Mucosa of descending colon (tissue), 3 donors: ENCODE data around the gene OVAAL. TPM values are rescaled to one million over a fixed set of nuclear protein-coding genes. Genes with fewer than 3 reads are reported as not detected.
A peak's percentile ranks its signal among the peaks of the same experiment; 100 is the strongest.

ENCODE experiments used
- ATAC-seq: fragments of 200-7000 bp; cut with Tn5 transposase; one replicate; pipeline ENCODE4 v1.9.1; 2020; ENCODE audit warnings: mild to moderate bottlenecking, moderate library complexity
- DNase-seq, 3 donors: peaks; one replicate each; pipeline ENCODE4 v3.0.0-alpha.2; 2020
- H3K36me3 ChIP-seq: fragments of 200-600 bp; one replicate; pipeline ENCODE4 v1.8.0; 2021; ENCODE audit warnings: low read depth, mild to moderate bottlenecking
- H3K4me1 ChIP-seq: fragments of 200-600 bp; one replicate; pipeline ENCODE4 v1.8.0; 2021; ENCODE audit warnings: low read depth, mild to moderate bottlenecking
- H3K4me3 ChIP-seq: fragments of 200-600 bp; one replicate; pipeline ENCODE4 v1.8.0; 2021; ENCODE audit warnings: mild to moderate bottlenecking
- H3K9me3 ChIP-seq: fragments of 200-600 bp; one replicate; pipeline ENCODE4 v1.8.0; 2021; ENCODE audit warnings: mild to moderate bottlenecking
- CTCF ChIP-seq: fragments of 200-600 bp; IDR thresholded peaks from one replicate; pipeline ENCODE4 v1.8.0; 2022; ENCODE audit warnings: antibody characterized with exemption, mild to moderate bottlenecking
- intact Hi-C, 2 donors: fragments of 100-400 bp; cut with DNase I in 1 of 2; cut with micrococcal nuclease in 1 of 2; formaldehyde crosslinking; loops; one replicate each; pipeline versions ENCODE4 v1.11.0 to v1.11.1; 2022; cut with DNase I, micrococcal nuclease
- total RNA-seq, 3 donors: library from RNA; stranded (reverse); fragmentation: NEBNext Ultra II Directional in 2 of 3; extraction: Animal tissue kit (Norgen Biotek cat#: 25700) in 2 of 3; gene quantifications; one replicate each; pipeline versions ENCODE4 v1.2.1 to v1.2.4, GENCODE V29; 2021 to 2023
- donor health status: DM: no; HTN: no; CAD: no; lungs with moderate emphysema.
- donor health status: DM: no; HTN: no; CAD: no.
- donor health status: DM: no; HTN: yes; CAD: no.

The OVAAL gene
- total RNA-seq, 3 donors from 2014 or later = not detected

- H3K36me3 ChIP-seq = no peaks in the 10 kb centered on the region
- no peak for TF ChIP-seq CTCF
These were observed 8.9 kb downstream of the OVAAL start for GRCh38 chr1:180567654-180568053.

GRCh38 chr1:180568184-180568583 lies 9.4 kb downstream of the OVAAL start:
- H3K4me3 ChIP-seq = no peak overlapping the region
- no peak for ATAC-seq
- H3K9me3 ChIP-seq = no peaks in the 10 kb centered on the region
- DNase-seq = no peak
- intact Hi-C loops = no loop called here
- H3K36me3 ChIP-seq = no peaks in the 10 kb centered on the region
- TF ChIP-seq CTCF = no peak
- peaks cover 3% of the 10 kb centered on the region for H3K4me1 ChIP-seq

More at GRCh38 chr1:180567654-180568053, 8.9 kb downstream of the OVAAL start:
- Histone ChIP-seq H3K4me1 (no peaks in the 10 kb centered on the region), H3K9me3 (no peaks in the 10 kb centered on the region), H3K4me3 (no peak overlapping the region)
- no peak for DNase-seq
- intact Hi-C loops = no loop called here
- ATAC-seq = no peak

GRCh38 chr1:180571060-180571831 lies 12.5 kb downstream of the OVAAL start:
- H3K4me3 ChIP-seq = no peak overlapping the region
- H3K36me3 ChIP-seq = no peaks in the 10 kb centered on the region
- no peaks in the 10 kb centered on the region for H3K9me3 ChIP-seq
- TF ChIP-seq CTCF = no peak
- peaks cover 11% of the 10 kb centered on the region for H3K4me1 ChIP-seq
- intact Hi-C loops = no loop called here
- DNase-seq = no peak
- ATAC-seq = no peak

GRCh38 chr1:180571832-180572636 lies 13.3 kb downstream of the OVAAL start:
- Histone ChIP-seq H3K9me3 (no peaks in the 10 kb centered on the region), H3K4me1 (peaks cover 11% of the 10 kb centered on the region), H3K36me3 (no peaks in the 10 kb centered on the region), H3K4me3 (no peak overlapping the region)
- DNase-seq = no peak
- intact Hi-C loops = no loop called here
- peak; percentile 63 for ATAC-seq
- no peak for TF ChIP-seq CTCF

- intact Hi-C loops = no loop called here
- TF ChIP-seq CTCF = no peak
- peak; percentile 64 for ATAC-seq
These were observed 14.0 kb downstream of the OVAAL start for GRCh38 chr1:180572760-180573159.

More at GRCh38 chr1:180572760-180573159, 14.0 kb downstream of the OVAAL start:
- no peak for DNase-seq
- no peaks in the 10 kb centered on the region for H3K9me3 ChIP-seq
- no peak overlapping the region for H3K4me3 ChIP-seq
- H3K4me1 ChIP-seq = peaks cover 11% of the 10 kb centered on the region
- H3K36me3 ChIP-seq = no peaks in the 10 kb centered on the region
